NB4 (cell line): Measurements from ENCODE around the gene SERPINB6.

Experiments used
- CTCF ChIP-seq: IDR thresholded peaks from one replicate; pipeline ENCODE4 v1.5.1; 2012; ENCODE audit warnings: low read depth, low read length
- MAX ChIP-seq: IDR thresholded peaks from 2 replicates; pipeline ENCODE4 v1.6.1; 2011; ENCODE audit warnings: low read depth, low read length
- POLR2A ChIP-seq: IDR thresholded peaks from 2 replicates; pipeline ENCODE4 v1.6.1; 2011; ENCODE audit warnings: mild to moderate bottlenecking; ENCODE audit not compliant: insufficient read length; ENCODE audit errors: extremely low read depth

GRCh38 chr6:2947445-2947844 lies 23.9 kb downstream of the SERPINB6 start:
- TF ChIP-seq CTCF (no peak), POLR2A (no peak), MAX (no peak)
